ENCODE results near the gene UROS. TPM values are rescaled to one million over a fixed set of nuclear protein-coding genes. Genes with fewer than 3 reads are reported as not detected.

UROS gene
- total RNA-seq, 1 donor from 2014 or later: 61.5 TPM

GRCh38 chr10:125779403-125780327 is 43.4 kb downstream of the UROS start:
- Mint-ChIP-seq H3K27me3 (ENCODE audit: unreplicated experiment) (peaks cover 2% of the 10 kb centered on the region), H3K4me3 (ENCODE audit: unreplicated experiment) (no peak overlapping the region), H3K9me3 (ENCODE audit: unreplicated experiment) (no peaks in the 10 kb centered on the region), H3K27ac (ENCODE audit: unreplicated experiment) (no peak overlapping the region), H3K36me3 (ENCODE audit: low read depth, unreplicated experiment) (peaks cover 11% of the 10 kb centered on the region), H3K4me1 (ENCODE audit: unreplicated experiment) (no peaks in the 10 kb centered on the region)
- no peak for TF ChIP-seq CTCF (IDR thresholded peaks at IDR 0.05; ENCODE audit: unreplicated experiment)
- no peak for DNase-seq (ENCODE audit: low spot score)

DNA sequence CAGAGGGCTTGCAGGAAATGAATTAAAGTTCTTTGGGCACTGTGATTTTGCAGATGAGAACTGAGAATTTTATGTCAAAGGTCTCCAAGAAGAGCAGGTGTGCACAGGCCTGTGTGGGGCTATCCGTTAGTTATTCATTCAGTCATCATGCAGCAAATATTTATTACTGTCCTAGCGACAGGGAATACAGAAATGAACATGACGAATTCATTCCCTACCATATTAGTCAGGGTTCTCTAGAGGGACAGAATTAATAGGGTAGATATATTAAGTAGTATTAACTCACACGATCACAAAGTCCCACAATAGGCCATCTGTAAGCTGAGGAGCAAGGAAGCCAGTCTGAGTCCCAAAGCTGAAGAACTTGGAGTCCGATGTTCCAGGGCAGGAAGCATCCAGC is 44.5 kb downstream of the UROS start:
- no peak overlapping the region for H3K4me3 Mint-ChIP-seq (ENCODE audit: unreplicated experiment)
- no peak for TF ChIP-seq CTCF (IDR thresholded peaks at IDR 0.05; ENCODE audit: unreplicated experiment)
- no peaks in the 10 kb centered on the region for H3K4me1 Mint-ChIP-seq (ENCODE audit: unreplicated experiment)
- no peak for DNase-seq (ENCODE audit: low spot score)
- H3K9me3 Mint-ChIP-seq (ENCODE audit: unreplicated experiment): no peaks in the 10 kb centered on the region
- H3K36me3 Mint-ChIP-seq (ENCODE audit: low read depth, unreplicated experiment): peaks cover 11% of the 10 kb centered on the region
- no peak overlapping the region for H3K27ac Mint-ChIP-seq (ENCODE audit: unreplicated experiment)
- peaks cover 2% of the 10 kb centered on the region for H3K27me3 Mint-ChIP-seq (ENCODE audit: unreplicated experiment)

DNA sequence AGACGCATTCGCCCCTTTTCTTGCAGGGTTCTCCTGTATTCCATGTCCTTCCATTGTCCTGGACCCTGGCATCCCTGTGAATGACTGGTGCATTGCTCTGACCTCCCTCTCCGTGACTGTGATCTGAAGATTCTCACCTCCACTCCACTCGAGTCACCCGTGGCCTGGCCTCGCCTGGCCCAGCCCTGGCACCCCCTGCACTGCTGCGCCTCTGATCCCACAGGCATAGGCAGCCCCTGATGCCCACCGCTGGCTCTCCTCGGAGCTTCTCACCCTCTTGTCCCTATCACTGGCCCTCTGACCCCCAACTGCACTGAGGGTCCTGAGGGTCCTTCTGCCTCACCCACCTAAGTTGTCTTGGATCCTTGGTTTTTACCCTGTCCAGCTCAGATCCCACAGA is 45.3 kb downstream of the UROS start:
- Mint-ChIP-seq H3K9me3 (ENCODE audit: unreplicated experiment) (no peaks in the 10 kb centered on the region), H3K4me1 (ENCODE audit: unreplicated experiment) (no peaks in the 10 kb centered on the region), H3K4me3 (ENCODE audit: unreplicated experiment) (no peak overlapping the region), H3K36me3 (ENCODE audit: low read depth, unreplicated experiment) (peaks cover 11% of the 10 kb centered on the region), H3K27ac (ENCODE audit: unreplicated experiment) (no peak overlapping the region), H3K27me3 (ENCODE audit: unreplicated experiment) (peaks cover 2% of the 10 kb centered on the region)
- no peak for TF ChIP-seq CTCF (IDR thresholded peaks at IDR 0.05; ENCODE audit: unreplicated experiment)
- DNase-seq (ENCODE audit: low spot score): no peak

DNA sequence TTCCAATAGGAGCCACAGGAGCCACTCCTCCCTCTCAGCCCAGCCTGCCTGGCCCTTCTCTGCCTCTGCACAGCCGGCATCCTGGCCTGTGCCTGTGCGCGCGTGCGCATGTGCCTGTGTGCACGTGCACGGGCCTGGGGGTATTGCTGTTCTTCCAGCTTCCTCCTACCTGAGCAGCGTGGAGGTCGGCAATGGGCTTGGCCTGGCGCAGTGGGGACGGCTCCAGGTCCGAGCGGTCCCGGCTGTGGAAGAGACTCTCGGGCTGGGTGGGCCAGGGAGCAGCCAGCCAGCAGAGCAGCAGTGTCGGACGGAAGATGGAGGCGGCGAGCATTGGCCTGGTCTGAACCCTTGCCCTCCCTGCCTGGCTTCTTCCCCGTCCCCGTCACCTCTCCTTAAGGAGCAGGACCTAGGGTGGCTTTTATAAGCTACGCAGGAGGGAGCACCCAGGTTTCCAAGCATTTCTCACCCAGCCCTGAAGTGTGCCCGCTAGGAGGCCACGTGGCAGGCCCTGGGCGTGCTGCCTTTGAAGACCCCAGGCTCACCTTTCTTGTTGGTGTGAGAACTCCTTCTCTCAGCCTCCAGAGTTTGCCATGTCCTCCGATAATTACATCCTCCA is 47.5 kb downstream of the UROS start, which contains the start of gene MMP21:
TSS of gene MMP21 (minus strand) at position 331 of the 616 bp plus-strand sequence. CDS start at position 331, 0 bp downstream.
- H3K4me1 Mint-ChIP-seq (ENCODE audit: unreplicated experiment): no peaks in the 10 kb centered on the region
- H3K27ac Mint-ChIP-seq (ENCODE audit: unreplicated experiment): peak within 1 kb of the TSS; percentile 61
- H3K9me3 Mint-ChIP-seq (ENCODE audit: unreplicated experiment): no peaks in the 10 kb centered on the region
- DNase-seq (ENCODE audit: low spot score): no peak
- H3K4me3 Mint-ChIP-seq (ENCODE audit: unreplicated experiment): no peak within 1 kb of the TSS
- H3K27me3 Mint-ChIP-seq (ENCODE audit: unreplicated experiment): peaks cover 2% of the 10 kb centered on the region
- TF ChIP-seq CTCF (IDR thresholded peaks at IDR 0.05; ENCODE audit: unreplicated experiment): no peak
- peaks cover 11% of the 10 kb centered on the region for H3K36me3 Mint-ChIP-seq (ENCODE audit: low read depth, unreplicated experiment)

Measured in endothelial cell (in vitro differentiated cells).